ENCODE data around the gene PRR35. TPM values are rescaled to one million over a fixed set of nuclear protein-coding genes. Genes with fewer than 3 reads are reported as not detected.

PRR35 gene
- total and polyA plus RNA-seq, 2 donors (not counting 3 experiments of a cell fraction or from before 2014, with no cell fraction given), result not detected

DNA sequence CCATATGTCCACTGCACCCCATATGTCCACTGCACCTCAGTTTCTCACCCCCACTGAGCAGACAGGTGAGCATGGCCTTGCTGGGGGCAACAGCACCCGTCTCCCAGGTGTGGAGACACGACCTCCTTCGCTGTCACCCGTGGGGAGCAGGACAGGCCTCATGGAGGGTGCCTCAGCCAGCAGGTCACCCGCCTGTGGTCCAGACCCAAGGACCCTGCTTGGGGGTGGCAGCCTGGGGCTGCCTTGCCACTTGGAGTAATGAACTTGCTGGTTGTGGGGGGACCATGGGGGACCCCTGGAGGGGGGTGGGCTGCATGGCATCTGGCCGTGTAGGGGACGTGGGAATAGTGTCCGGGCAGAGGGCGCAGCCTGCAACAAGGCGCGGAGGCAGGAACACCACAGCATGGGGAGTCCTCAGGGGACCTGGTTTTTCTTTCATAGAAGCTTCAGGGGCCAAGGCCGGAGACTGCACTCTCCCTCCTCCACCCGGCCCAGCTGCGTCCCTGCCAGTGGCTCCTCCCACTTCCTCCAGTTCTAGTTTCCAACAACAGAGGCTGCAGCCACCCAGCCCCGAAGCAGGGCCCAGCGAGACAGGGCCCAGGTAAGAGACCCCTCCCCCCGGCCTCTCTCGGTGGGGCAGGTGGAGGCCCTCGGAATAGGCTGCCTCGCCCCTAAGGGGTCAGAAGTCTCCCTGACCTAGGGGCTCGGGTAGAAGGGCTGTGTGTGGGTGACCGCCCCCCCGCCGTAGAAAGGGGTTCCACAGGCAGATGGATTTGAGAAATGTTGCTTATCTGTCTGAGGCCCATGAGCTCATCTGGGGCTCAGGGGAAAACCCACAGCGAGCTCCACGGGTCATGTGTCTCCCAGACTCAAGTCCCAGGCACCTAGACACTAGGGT lies 6.5 kb downstream of the PRR35 start, which contains the start of gene NHLRC4:
Gene NHLRC4, plus strand, starts transcription at position 531 of the 898 bp plus-strand sequence. CDS start 1,043 bp downstream, outside the sequence.
- BruUV-seq (replicated peaks), result no TSS peak
- no peak within 1 kb of the TSS for H3K4me3 ChIP-seq (replicated peaks in 1 of 3; ENCODE audit: insufficient read depth in 1 of 3, low read depth in 1 of 3, low read length in 3 of 3)
- peak; percentile 76 for FAIRE-seq
- H4K20me1 ChIP-seq (replicated peaks; ENCODE audit: control insufficient read depth, extremely low read depth, insufficient read depth, low read length), result no peaks in the 10 kb centered on the region
- H3K36me3 ChIP-seq (ENCODE audit: control insufficient read depth in 2 of 2, extremely low read depth in 1 of 2, insufficient read depth in 2 of 2, low read length in 2 of 2), result no peaks in the 10 kb centered on the region
- intact Hi-C loops (cut with micrococcal nuclease) (loop anchor here (5.0 kb wide), 1 partner anchor 39 kb away; the partner anchor contains the start of gene CAPN15), dilution Hi-C loops (cut with MboI; ENCODE audit: extremely low pct_ligation_motif_present, low sequenced_read_pairs) (no loop called here)
- H3K27ac ChIP-seq (ENCODE audit: insufficient read depth, low read depth, low read length), result no peak within 1 kb of the TSS
- H2AFZ ChIP-seq (ENCODE audit: low read depth, low read length), result peak within 1 kb of the TSS; percentile 62
- peaks cover 13% of the 10 kb centered on the region for H3K79me2 ChIP-seq (ENCODE audit: control insufficient read depth, insufficient read depth, low read length)
- POLR2A ChIA-PET, result interaction anchor here (0.6 kb wide), 1 partner anchor 180 kb away, joined by 3 read pairs; no protein-coding TSS in a partner anchor
- H3K4me1 ChIP-seq (ENCODE audit: control insufficient read depth, extremely low read depth, insufficient read depth, low read length), result peaks cover 24% of the 10 kb centered on the region
- H3K27me3 ChIP-seq (ENCODE audit: control insufficient read depth in 2 of 2, insufficient read depth in 2 of 2, low read length in 2 of 2), result peaks cover 0 to 2% of the 10 kb centered on the region in 2 experiments
- CTCF ChIA-PET, result interaction anchor here (0.9 to 1.9 kb wide), 2 partner anchors 10 to 12 kb away, joined by 3 to 9 read pairs; no protein-coding TSS in a partner anchor
- peak; percentile 65 for DNase-seq (ENCODE audit: low read depth, low spot score)
- no peaks in the 10 kb centered on the region for H3K9me1 ChIP-seq (replicated peaks; ENCODE audit: control insufficient read depth, extremely low read depth, insufficient read depth, low read length)
- TF ChIP-seq JUN (IDR thresholded peaks at IDR 0.05; ENCODE audit: borderline replicate concordance, insufficient read depth, insufficient read length, low read depth), result no peak
- no peak for TF ChIP-seq GATA2 (IDR thresholded peaks at IDR 0.05; ENCODE audit: insufficient read depth, insufficient read length, low read depth, low read length)
- TF ChIP-seq, protein P1, sequence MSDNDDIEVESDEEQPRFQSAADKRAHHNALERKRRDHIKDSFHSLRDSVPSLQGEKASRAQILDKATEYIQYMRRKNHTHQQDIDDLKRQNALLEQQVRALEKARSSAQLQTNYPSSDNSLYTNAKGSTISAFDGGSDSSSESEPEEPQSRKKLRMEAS (IDR thresholded peaks at IDR 0.05; ENCODE audit: insufficient read depth, insufficient read length), result no peak
- no peak for TF ChIP-seq POLR2AphosphoS5 (IDR thresholded peaks at IDR 0.05; ENCODE audit: insufficient read depth, low read depth, low read length)
- TF ChIP-seq FOS (IDR thresholded peaks at IDR 0.05; ENCODE audit: borderline replicate concordance, insufficient read depth, low read length), result no peak
- TF ChIP-seq EZH2 (IDR thresholded peaks at IDR 0.05; ENCODE audit: borderline replicate concordance, low read depth, low read length, severe bottlenecking), result no peak
- TF ChIP-seq MYC (IDR thresholded peaks at IDR 0.05; ENCODE audit: low read depth, low read length), result no peak
- no peak within 1 kb of the TSS for H3K9ac ChIP-seq (replicated peaks; ENCODE audit: extremely low read depth, insufficient read depth, low read length)
- peak within 1 kb of the TSS; percentile 12 for H3K4me2 ChIP-seq (ENCODE audit: insufficient read depth, low read length)
- H3K9me3 ChIP-seq (replicated peaks; ENCODE audit: control insufficient read depth, insufficient read depth, low read length), result no peaks in the 10 kb centered on the region

Measured in endothelial cell of umbilical vein (primary cell).